CD4-positive, alpha-beta T cell (primary cell): Measurements from ENCODE around the gene ZBTB20. TPM values are rescaled to one million over a fixed set of nuclear protein-coding genes. Genes with fewer than 3 reads are reported as not detected.

Source experiments
- ATAC-seq: fragments of 200-7000 bp; cut with Tn5 transposase; one replicate; pipeline ENCODE4 v1.10.0; 2022; ENCODE audit warnings: mild to moderate bottlenecking; ENCODE audit not compliant: poor library complexity
- CTCF ChIA-PET: fragments of 350-600 bp; sonication (Branson Sonifier 250); formaldehyde crosslinking; loops from one replicate; lab custom pipeline; 2021; ENCODE audit warnings: antibody characterized with exemption, inconsistent platforms; lab: Charles Lee
- POLR2A ChIA-PET: fragments of 350-600 bp; sonication (Branson Sonifier 250); formaldehyde crosslinking; loops from one replicate; lab custom pipeline; 2021; ENCODE audit warnings: antibody characterized with exemption, inconsistent platforms; lab: Charles Lee
- DNase-seq, 14 experiments: peaks; one replicate each; pipeline ENCODE4 v3.0.0-alpha.2; 2013 to 2020; ENCODE audit warnings: mixed read lengths in 2 of 14
- H3K27ac ChIP-seq, 2 donors: one replicate each; pipeline versions ENCODE4 v1.5.1 to v1.7.0; 2013; ENCODE audit warnings: low read length in 2 of 2, low read depth in 1 of 2, mild to moderate bottlenecking in 1 of 2
- H3K27me3 ChIP-seq, 2 experiments: 1 replicate in 1 of 2; 2 replicates in 1 of 2; pipeline versions ENCODE4 v1.6.1 to v1.7.0; 2013; ENCODE audit warnings: low read length in 2 of 2, control low read depth in 1 of 2, mild to moderate bottlenecking in 1 of 2, moderate library complexity in 1 of 2; ENCODE audit not compliant: insufficient read depth in 2 of 2, control insufficient read depth in 1 of 2
- H3K36me3 ChIP-seq: one replicate; pipeline ENCODE4 v1.6.1; 2013; ENCODE audit warnings: low read length, control low read depth; ENCODE audit not compliant: insufficient read depth
- H3K4me1 ChIP-seq: one replicate; pipeline ENCODE4 v1.6.1; 2013; ENCODE audit warnings: low read length, control low read depth; ENCODE audit not compliant: insufficient read depth
- H3K4me3 ChIP-seq: one replicate; pipeline ENCODE4 v1.5.1; 2013; ENCODE audit warnings: mild to moderate bottlenecking, low read length, moderate library complexity
- H3K9me3 ChIP-seq, 2 experiments: 1 replicate in 1 of 2; 2 replicates in 1 of 2; pipeline versions ENCODE4 v1.6.1 to v1.7.0; 2013; ENCODE audit warnings: low read length in 2 of 2, mild to moderate bottlenecking in 2 of 2, control low read depth in 1 of 2, moderate library complexity in 1 of 2; ENCODE audit not compliant: control insufficient read depth in 1 of 2, insufficient read depth in 1 of 2
- H3K27ac Mint-ChIP-seq: one replicate; pipeline ENCODE4 v1.8.0; 2020; ENCODE audit warnings: mixed read lengths
- H3K27me3 Mint-ChIP-seq: one replicate; pipeline ENCODE4 v1.8.0; 2021; ENCODE audit warnings: mixed read lengths
- H3K36me3 Mint-ChIP-seq: one replicate; pipeline ENCODE4 v1.8.0; 2021; ENCODE audit warnings: low read depth, mixed read lengths
- H3K4me1 Mint-ChIP-seq: one replicate; pipeline ENCODE4 v1.8.0; 2021; ENCODE audit warnings: low read depth, mixed read lengths
- H3K4me3 Mint-ChIP-seq: one replicate; pipeline ENCODE4 v1.8.0; 2020; ENCODE audit warnings: mild to moderate bottlenecking, mixed read lengths
- H3K9me3 Mint-ChIP-seq: one replicate; pipeline ENCODE4 v1.8.0; 2020; ENCODE audit warnings: mixed read lengths
- intact Hi-C, 2 experiments: fragments of 100-400 bp; cut with DNase I in 1 of 2; cut with micrococcal nuclease in 1 of 2; formaldehyde crosslinking; loops; one replicate each; pipeline versions ENCODE4 v1.15.1 to v1.9.0; 2023 to 2025; cut with DNase I, micrococcal nuclease
- total RNA-seq, 174 experiments: library from RNA in 2 of 174; stranded (reverse) in 2 of 174; gene quantifications; one replicate each; pipeline ENCODE4 v1.2.3 and lab custom pipeline; 2021 to 2026
- TF ChIP-seq, protein P1 (sequence below): fragments of 200-600 bp; IDR thresholded peaks from one replicate; pipeline ENCODE4 v1.8.0; 2022; ENCODE audit warnings: antibody characterized with exemption, mild to moderate bottlenecking

ZBTB20 gene
- total RNA-seq, 2 experiments from 2014 or later, result 41.6 to 47.4 TPM

DNA sequence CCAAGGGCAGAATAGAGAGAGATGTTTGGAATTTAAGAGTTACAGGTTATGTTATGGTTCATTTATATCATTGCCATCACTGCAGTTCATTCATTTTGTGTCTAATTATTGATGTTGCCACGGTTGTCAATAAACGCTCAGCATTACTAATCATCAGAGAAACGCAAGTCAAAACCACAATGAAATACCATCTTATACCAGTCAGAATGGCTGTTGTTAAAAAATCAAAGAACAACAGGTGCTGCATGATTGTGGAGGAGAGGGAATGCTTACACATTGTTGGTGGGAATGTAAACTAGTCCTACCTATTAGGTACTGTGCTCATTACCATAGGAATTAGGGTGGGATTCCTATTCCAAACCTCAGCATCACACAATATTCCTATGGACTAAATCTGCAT lies 502.7 kb downstream of the ZBTB20 start:
- ChIA-PET POLR2A (no interaction called here), CTCF (no interaction called here)
- intact Hi-C loops, result no loop called here
- Mint-ChIP-seq H3K4me3 (no peak overlapping the region), H3K4me1 (no peaks in the 10 kb centered on the region), H3K27ac (no peak overlapping the region), H3K36me3 (peaks cover 54% of the 10 kb centered on the region), H3K9me3 (no peaks in the 10 kb centered on the region), H3K27me3 (no peaks in the 10 kb centered on the region)
- no peak for ATAC-seq
- H3K4me3 ChIP-seq, result no peak overlapping the region
- H3K9me3 ChIP-seq, result no peaks in the 10 kb centered on the region
- H3K4me1 ChIP-seq, result no peaks in the 10 kb centered on the region
- H3K27ac ChIP-seq, result no peak overlapping the region
- H3K36me3 ChIP-seq, result no peaks in the 10 kb centered on the region
- H3K27me3 ChIP-seq, result no peaks in the 10 kb centered on the region
- TF ChIP-seq, protein P1, sequence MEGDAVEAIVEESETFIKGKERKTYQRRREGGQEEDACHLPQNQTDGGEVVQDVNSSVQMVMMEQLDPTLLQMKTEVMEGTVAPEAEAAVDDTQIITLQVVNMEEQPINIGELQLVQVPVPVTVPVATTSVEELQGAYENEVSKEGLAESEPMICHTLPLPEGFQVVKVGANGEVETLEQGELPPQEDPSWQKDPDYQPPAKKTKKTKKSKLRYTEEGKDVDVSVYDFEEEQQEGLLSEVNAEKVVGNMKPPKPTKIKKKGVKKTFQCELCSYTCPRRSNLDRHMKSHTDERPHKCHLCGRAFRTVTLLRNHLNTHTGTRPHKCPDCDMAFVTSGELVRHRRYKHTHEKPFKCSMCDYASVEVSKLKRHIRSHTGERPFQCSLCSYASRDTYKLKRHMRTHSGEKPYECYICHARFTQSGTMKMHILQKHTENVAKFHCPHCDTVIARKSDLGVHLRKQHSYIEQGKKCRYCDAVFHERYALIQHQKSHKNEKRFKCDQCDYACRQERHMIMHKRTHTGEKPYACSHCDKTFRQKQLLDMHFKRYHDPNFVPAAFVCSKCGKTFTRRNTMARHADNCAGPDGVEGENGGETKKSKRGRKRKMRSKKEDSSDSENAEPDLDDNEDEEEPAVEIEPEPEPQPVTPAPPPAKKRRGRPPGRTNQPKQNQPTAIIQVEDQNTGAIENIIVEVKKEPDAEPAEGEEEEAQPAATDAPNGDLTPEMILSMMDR, result no peak
- no peak for DNase-seq

DNA sequence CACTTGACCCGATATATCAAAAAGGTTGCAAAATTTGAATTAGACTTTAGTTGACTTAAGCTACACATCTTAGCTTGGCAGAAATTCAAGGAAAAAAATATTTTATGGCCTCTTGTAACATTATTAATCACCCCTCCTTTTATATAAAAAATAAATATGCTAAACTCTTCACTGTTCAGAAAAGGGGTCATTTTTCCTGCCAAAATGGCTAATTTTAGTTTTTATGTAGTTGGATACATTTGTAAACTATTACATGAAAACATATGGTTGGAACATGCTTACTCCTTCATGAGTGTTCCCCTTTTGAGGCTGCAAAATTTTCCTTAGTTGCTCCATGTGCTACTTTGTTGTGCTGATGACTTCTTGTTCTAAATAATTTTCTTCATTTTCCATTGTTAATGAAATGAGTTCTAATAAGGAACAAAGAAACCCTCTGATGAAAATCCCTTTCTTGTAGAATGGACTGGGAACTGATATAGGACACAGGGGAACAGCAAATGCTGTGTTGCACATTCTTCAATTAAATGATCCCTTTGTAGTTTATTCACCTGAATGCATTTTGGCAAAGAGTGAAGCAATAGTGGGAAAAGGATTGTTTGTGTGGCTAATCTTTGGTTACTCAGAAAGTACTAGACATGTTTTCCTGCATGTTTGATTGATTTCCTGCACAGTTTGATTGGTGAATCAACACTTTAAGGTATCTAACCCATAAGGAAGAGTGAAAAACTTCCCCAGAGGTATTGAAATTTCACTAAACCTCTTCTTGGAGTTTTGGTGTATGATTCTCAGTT lies 503.9 kb downstream of the ZBTB20 start:
- H3K4me3 ChIP-seq, result no peak overlapping the region
- Mint-ChIP-seq H3K4me1 (no peaks in the 10 kb centered on the region), H3K4me3 (no peak overlapping the region), H3K9me3 (no peaks in the 10 kb centered on the region), H3K27ac (no peak overlapping the region), H3K27me3 (no peaks in the 10 kb centered on the region), H3K36me3 (peaks cover 56% of the 10 kb centered on the region)
- DNase-seq (no peak), ATAC-seq (no peak)
- CTCF ChIA-PET, result no interaction called here
- H3K27ac ChIP-seq, result no peak overlapping the region
- POLR2A ChIA-PET, result no interaction called here
- H3K27me3 ChIP-seq, result no peaks in the 10 kb centered on the region
- TF ChIP-seq, protein P1, result no peak
- H3K4me1 ChIP-seq, result no peaks in the 10 kb centered on the region
- H3K36me3 ChIP-seq, result no peaks in the 10 kb centered on the region
- intact Hi-C loops, result no loop called here
- H3K9me3 ChIP-seq, result no peaks in the 10 kb centered on the region

- Mint-ChIP-seq H3K4me3 (no peak overlapping the region), H3K27me3 (no peaks in the 10 kb centered on the region), H3K9me3 (peaks cover 14% of the 10 kb centered on the region), H3K27ac (no peak overlapping the region), H3K4me1 (no peaks in the 10 kb centered on the region), H3K36me3 (peaks cover 72% of the 10 kb centered on the region)
- Histone ChIP-seq H3K27ac (no peak overlapping the region), H3K4me1 (no peaks in the 10 kb centered on the region), H3K27me3 (no peaks in the 10 kb centered on the region), H3K4me3 (no peak overlapping the region), H3K36me3 (no peaks in the 10 kb centered on the region), H3K9me3 (no peaks in the 10 kb centered on the region)
- POLR2A ChIA-PET, result no interaction called here
- DNase-seq (no peak), ATAC-seq (no peak)
- CTCF ChIA-PET, result no interaction called here
- intact Hi-C loops, result no loop called here
- TF ChIP-seq, protein P1, result no peak
Measured at GRCh38 chr3:114640126-114640525, 507.0 kb downstream of the ZBTB20 start.
